HCT116 (cell line): Measurements from ENCODE around the gene PHLDB3.

Experiments
- CTCF ChIP-seq, 3 experiments: fragments of 200-600 bp in 1 of 3; sonication (generic) in 1 of 3; IDR thresholded peaks in 2 of 3; conservative IDR thresholded peaks in 1 of 3; 2 replicates each; pipeline ENCODE4 v1.5.1; 2012 to 2017; ENCODE audit warnings: low read depth in 2 of 3, low read length in 2 of 3, antibody characterized with exemption in 1 of 3, borderline replicate concordance in 1 of 3, control low read depth in 1 of 3, mild to moderate bottlenecking in 1 of 3, mixed read lengths in 1 of 3, mixed run types in 1 of 3, moderate library complexity in 1 of 3; ENCODE audit not compliant: insufficient read depth in 1 of 3
- EZH2 ChIP-seq: fragments of 200-600 bp; sonication (generic); IDR thresholded peaks from 2 replicates; pipeline ENCODE4 v1.6.1; 2017; ENCODE audit warnings: antibody characterized with exemption, mixed run types
- MAX ChIP-seq: IDR thresholded peaks from 2 replicates; pipeline ENCODE4 v1.6.1; 2012
- POLR2A ChIP-seq: IDR thresholded peaks from 2 replicates; pipeline ENCODE4 v1.7.0; 2011; ENCODE audit warnings: borderline replicate concordance; ENCODE audit not compliant: insufficient read depth, insufficient read length; ENCODE audit errors: extremely low read depth
- POLR2AphosphoS5 ChIP-seq: IDR thresholded peaks from 2 replicates; pipeline ENCODE4 v1.6.1; 2011; ENCODE audit warnings: mild to moderate bottlenecking, low read depth, low read length, moderate library complexity
- RAD21 ChIP-seq: IDR thresholded peaks from 2 replicates; pipeline ENCODE4 v1.6.1; 2012; ENCODE audit warnings: low read depth, mild to moderate bottlenecking
- SIN3A ChIP-seq: IDR thresholded peaks from 2 replicates; pipeline ENCODE4 v1.6.1; 2012; ENCODE audit warnings: low read depth
- SP1 ChIP-seq: IDR thresholded peaks from 2 replicates; pipeline ENCODE4 v1.6.1; 2012; ENCODE audit warnings: low read depth
- TCF7L2 ChIP-seq: IDR thresholded peaks from 2 replicates; pipeline ENCODE4 v1.7.0; 2011; ENCODE audit warnings: borderline replicate concordance, inconsistent platforms; ENCODE audit not compliant: insufficient read depth, insufficient read length; ENCODE audit errors: extremely low read depth
- YY1 ChIP-seq: IDR thresholded peaks from 2 replicates; pipeline ENCODE4 v1.6.1; 2011; ENCODE audit warnings: low read length, low read depth, moderate library complexity, mild to moderate bottlenecking; ENCODE audit not compliant: insufficient replicate concordance; ENCODE audit errors: extremely low read depth
- TF ChIP-seq, protein P1 (sequence below): IDR thresholded peaks from 2 replicates; pipeline ENCODE4 v1.6.1; 2011; ENCODE audit warnings: mild to moderate bottlenecking, low read length, moderate library complexity; ENCODE audit not compliant: insufficient replicate concordance; ENCODE audit errors: extremely low read depth

DNA sequence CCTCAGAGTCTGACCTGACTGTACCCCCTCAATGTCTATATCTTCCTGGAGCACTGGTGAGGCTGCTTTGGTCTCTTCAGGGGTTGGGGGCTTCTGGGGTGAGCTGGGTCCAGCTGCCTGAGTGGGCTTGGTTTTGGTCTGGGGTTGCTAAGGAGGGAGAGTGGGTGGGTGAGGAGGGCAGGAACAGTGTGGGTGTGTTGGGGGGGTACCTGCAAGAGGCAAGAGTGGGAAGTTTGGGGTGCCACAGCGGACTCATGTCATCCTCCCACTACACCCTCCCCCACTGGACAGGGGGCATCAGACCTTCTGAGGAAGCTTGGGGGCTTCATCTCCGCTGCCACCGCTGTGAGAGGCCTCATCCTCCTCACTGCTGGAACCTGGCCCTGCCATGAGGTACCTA, 42.0 kb upstream of the PHLDB3 start:
- TF ChIP-seq POLR2A (no peak), POLR2AphosphoS5 (no peak), CTCF (IDR thresholded peaks at IDR 0.05 in 2 of 3, conservative IDR thresholded peaks at IDR 0.05 in 1 of 3; ENCODE audit: borderline replicate concordance in 1 of 3, insufficient read depth in 1 of 3, low read depth in 2 of 3, low read length in 2 of 3) (no peak), TCF7L2 (no peak), RAD21 (no peak), MAX (no peak), SP1 (no peak), YY1 (no peak), SIN3A (no peak), EZH2 (no peak)
- TF ChIP-seq, protein P1, sequence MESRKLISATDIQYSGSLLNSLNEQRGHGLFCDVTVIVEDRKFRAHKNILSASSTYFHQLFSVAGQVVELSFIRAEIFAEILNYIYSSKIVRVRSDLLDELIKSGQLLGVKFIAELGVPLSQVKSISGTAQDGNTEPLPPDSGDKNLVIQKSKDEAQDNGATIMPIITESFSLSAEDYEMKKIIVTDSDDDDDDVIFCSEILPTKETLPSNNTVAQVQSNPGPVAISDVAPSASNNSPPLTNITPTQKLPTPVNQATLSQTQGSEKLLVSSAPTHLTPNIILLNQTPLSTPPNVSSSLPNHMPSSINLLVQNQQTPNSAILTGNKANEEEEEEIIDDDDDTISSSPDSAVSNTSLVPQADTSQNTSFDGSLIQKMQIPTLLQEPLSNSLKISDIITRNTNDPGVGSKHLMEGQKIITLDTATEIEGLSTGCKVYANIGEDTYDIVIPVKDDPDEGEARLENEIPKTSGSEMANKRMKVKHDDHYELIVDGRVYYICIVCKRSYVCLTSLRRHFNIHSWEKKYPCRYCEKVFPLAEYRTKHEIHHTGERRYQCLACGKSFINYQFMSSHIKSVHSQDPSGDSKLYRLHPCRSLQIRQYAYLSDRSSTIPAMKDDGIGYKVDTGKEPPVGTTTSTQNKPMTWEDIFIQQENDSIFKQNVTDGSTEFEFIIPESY, result no peak
